Ascending aorta (tissue), 2 donors: ENCODE data around the gene UNC5B. TPM values are rescaled to one million over a fixed set of nuclear protein-coding genes. Genes with fewer than 3 reads are reported as not detected.

Experiments used
- DNase-seq, 2 donors: peaks; one replicate each; pipeline ENCODE4 v3.0.0-alpha.2; 2019; ENCODE audit warnings: low spot score in 2 of 2
- H3K27ac ChIP-seq, 2 donors: fragments of 200-600 bp; sonication (generic); one replicate each; pipeline ENCODE4 v1.5.1; 2016 to 2017; ENCODE audit warnings: mild to moderate bottlenecking in 1 of 2
- H3K27me3 ChIP-seq: fragments of 200-600 bp; sonication (generic); one replicate; pipeline ENCODE4 v1.5.1; 2017
- H3K36me3 ChIP-seq, 2 donors: fragments of 200-600 bp; sonication (generic); one replicate each; pipeline ENCODE4 v1.5.1; 2016
- H3K4me1 ChIP-seq, 2 donors: fragments of 200-600 bp; sonication (generic); one replicate each; pipeline ENCODE4 v1.5.1; 2016 to 2017; ENCODE audit warnings: mild to moderate bottlenecking in 1 of 2
- H3K4me3 ChIP-seq, 2 donors: fragments of 200-600 bp; sonication (generic); one replicate each; pipeline ENCODE4 v1.5.1; 2016 to 2017; ENCODE audit warnings: mild to moderate bottlenecking in 1 of 2
- H3K9me3 ChIP-seq, 2 donors: fragments of 200-600 bp; sonication (generic); one replicate each; pipeline ENCODE4 v1.5.1; 2016
- intact Hi-C: fragments of 100-400 bp; cut with DNase I; formaldehyde crosslinking; loops from one replicate; pipeline ENCODE4 v1.15.1; 2023
- total RNA-seq: library from RNA; depleted of rRNA; stranded (reverse); fragments of >200 nt; gene quantifications from one replicate; pipeline ENCODE4 v1.1.0, GENCODE V29; 2016
- TF ChIP-seq, protein P1 (sequence below), 3 experiments: fragments of 200-600 bp in 2 of 3; fragments of 450-650 bp in 1 of 3; sonication (generic) in 2 of 3; IDR thresholded peaks; one replicate each; pipeline ENCODE4 v1.5.1; 2016 to 2019; ENCODE audit warnings: antibody characterized with exemption in 3 of 3, mild to moderate bottlenecking in 1 of 3, moderate library complexity in 1 of 3

UNC5B gene
- total RNA-seq, 1 donor from 2014 or later: 42.4 TPM

DNA sequence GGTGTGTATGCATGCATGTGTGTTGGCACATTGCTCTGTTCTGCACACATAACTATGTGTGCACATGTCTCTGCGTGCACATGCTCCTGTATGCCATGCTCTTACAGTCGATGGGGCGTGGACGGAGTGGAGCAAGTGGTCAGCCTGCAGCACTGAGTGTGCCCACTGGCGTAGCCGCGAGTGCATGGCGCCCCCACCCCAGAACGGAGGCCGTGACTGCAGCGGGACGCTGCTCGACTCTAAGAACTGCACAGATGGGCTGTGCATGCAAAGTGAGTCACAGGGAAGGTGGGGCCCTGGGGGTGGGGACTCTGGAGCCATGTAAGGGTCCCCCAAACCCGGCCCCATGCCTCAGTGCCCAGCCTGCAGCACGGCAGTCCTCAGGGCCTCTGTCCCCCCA, 76.1 kb downstream of the UNC5B start:
- H3K4me1 ChIP-seq: no peaks in the 10 kb centered on the region
- H3K36me3 ChIP-seq: peaks cover 3 to 6% of the 10 kb centered on the region in 2 donors
- no peak overlapping the region for H3K27ac ChIP-seq
- DNase-seq: no peak
- TF ChIP-seq, protein P1, sequence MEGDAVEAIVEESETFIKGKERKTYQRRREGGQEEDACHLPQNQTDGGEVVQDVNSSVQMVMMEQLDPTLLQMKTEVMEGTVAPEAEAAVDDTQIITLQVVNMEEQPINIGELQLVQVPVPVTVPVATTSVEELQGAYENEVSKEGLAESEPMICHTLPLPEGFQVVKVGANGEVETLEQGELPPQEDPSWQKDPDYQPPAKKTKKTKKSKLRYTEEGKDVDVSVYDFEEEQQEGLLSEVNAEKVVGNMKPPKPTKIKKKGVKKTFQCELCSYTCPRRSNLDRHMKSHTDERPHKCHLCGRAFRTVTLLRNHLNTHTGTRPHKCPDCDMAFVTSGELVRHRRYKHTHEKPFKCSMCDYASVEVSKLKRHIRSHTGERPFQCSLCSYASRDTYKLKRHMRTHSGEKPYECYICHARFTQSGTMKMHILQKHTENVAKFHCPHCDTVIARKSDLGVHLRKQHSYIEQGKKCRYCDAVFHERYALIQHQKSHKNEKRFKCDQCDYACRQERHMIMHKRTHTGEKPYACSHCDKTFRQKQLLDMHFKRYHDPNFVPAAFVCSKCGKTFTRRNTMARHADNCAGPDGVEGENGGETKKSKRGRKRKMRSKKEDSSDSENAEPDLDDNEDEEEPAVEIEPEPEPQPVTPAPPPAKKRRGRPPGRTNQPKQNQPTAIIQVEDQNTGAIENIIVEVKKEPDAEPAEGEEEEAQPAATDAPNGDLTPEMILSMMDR (IDR thresholded peaks at IDR 0.05): no peak
- no peaks in the 10 kb centered on the region for H3K27me3 ChIP-seq
- no peaks in the 10 kb centered on the region for H3K9me3 ChIP-seq
- intact Hi-C loops: no loop called here
- no peak overlapping the region for H3K4me3 ChIP-seq

DNA sequence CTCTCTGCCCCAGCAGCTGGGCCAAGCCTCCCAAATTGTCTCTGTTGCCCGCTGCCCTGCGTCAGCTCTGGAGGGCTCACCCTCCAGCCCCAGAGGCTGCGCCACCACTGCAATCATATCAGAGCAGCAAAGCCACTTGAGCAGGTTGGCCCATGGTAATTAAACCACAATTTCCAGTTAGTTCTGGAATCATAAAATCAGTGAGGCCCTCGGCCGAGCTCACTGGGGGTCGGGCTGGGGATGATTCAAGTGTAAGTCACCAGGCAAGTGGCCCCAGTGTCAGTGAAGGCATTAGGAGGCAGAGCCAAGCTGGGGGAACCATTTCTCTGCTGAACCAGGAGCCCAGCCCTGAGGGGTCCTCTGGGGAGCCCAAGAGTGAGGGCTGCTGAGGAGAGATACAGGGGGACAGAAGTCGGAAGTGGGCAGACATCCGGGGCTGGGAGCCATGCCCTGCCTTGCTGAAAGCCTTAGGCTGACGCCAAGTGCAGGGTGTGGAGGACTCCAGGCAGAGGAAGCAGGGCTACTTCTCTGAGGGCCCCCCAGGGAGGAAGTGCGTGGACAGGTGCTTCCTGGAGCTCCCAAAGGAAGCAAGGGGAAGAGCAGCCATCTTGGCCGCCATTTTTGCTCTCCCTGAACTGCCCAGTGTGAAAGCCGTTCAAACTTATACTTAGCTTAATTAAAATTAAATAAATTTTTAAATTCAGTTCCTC, 77.2 kb downstream of the UNC5B start:
- intact Hi-C loops: no loop called here
- no peaks in the 10 kb centered on the region for H3K4me1 ChIP-seq
- H3K36me3 ChIP-seq: peaks cover 3 to 6% of the 10 kb centered on the region in 2 donors
- no peak overlapping the region for H3K27ac ChIP-seq
- H3K27me3 ChIP-seq: no peaks in the 10 kb centered on the region
- TF ChIP-seq, protein P1 (IDR thresholded peaks at IDR 0.05): no peak
- no peak for DNase-seq
- no peaks in the 10 kb centered on the region for H3K9me3 ChIP-seq
- no peak overlapping the region for H3K4me3 ChIP-seq

DNA sequence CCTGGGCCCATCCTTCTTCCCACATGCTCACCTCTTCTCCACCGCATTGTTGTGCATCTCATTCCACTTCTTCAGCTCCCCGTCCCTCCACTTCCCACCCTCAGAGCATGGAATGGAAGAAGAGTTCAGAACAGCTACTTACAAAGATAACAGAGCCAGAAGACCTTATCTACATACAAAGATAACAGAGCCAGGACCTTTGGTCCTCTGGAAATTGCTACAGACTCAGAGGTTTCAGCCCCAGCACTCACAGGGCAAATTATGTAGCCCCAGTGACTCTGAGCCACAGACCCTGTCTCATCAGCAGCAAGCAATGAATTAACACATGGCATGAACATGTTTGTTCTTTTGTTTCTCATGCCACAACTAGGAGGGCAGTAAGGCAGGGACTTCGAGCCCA, 78.0 kb downstream of the UNC5B start:
- Histone ChIP-seq H3K36me3 (peaks cover 3 to 6% of the 10 kb centered on the region in 2 donors), H3K27ac (no peak overlapping the region), H3K27me3 (no peaks in the 10 kb centered on the region), H3K9me3 (no peaks in the 10 kb centered on the region), H3K4me1 (no peaks in the 10 kb centered on the region), H3K4me3 (no peak overlapping the region)
- intact Hi-C loops: no loop called here
- no peak for DNase-seq
- TF ChIP-seq, protein P1 (IDR thresholded peaks at IDR 0.05): no peak

DNA sequence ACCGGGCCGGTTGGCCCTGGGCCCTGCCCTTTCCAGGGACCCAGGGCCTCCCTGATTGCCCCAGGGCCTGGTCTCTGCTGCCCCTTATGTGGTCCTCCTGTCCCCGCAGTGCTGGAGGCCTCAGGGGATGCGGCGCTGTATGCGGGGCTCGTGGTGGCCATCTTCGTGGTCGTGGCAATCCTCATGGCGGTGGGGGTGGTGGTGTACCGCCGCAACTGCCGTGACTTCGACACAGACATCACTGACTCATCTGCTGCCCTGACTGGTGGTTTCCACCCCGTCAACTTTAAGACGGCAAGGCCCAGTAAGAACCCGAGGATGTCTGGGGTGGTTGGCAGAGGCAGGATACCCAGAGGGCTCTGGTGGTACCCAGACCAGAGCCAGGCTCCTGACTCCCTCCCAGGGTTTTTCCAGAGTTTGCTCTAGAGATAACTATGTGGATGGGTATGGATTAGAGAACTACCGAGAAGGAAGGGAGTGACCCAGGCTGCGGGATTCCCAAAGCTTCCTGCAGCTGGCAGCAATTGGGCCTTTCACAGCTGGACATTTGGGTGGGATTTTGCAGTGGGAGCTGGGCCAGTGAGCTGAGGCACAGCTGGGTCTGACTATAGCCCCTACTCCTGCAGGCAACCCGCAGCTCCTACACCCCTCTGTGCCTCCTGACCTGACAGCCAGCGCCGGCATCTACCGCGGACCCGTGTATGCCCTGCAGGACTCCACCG, 78.6 kb downstream of the UNC5B start:
- no peak for DNase-seq
- intact Hi-C loops: no loop called here
- TF ChIP-seq, protein P1 (IDR thresholded peaks at IDR 0.05): no peak
- no peaks in the 10 kb centered on the region for H3K4me1 ChIP-seq
- no peak overlapping the region for H3K27ac ChIP-seq
- no peaks in the 10 kb centered on the region for H3K9me3 ChIP-seq
- no peak overlapping the region for H3K4me3 ChIP-seq
- peaks cover 3 to 10% of the 10 kb centered on the region in 2 donors for H3K36me3 ChIP-seq
- no peaks in the 10 kb centered on the region for H3K27me3 ChIP-seq

DNA sequence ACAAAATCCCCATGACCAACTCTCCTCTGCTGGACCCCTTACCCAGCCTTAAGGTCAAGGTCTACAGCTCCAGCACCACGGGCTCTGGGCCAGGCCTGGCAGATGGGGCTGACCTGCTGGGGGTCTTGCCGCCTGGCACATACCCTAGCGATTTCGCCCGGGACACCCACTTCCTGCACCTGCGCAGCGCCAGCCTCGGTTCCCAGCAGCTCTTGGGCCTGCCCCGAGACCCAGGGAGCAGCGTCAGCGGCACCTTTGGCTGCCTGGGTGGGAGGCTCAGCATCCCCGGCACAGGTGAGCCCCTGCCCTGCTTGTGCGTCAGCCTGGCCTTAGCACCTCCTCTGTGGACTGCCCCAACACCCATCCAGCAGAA, 79.1 kb downstream of the UNC5B start:
- Histone ChIP-seq H3K27me3 (no peaks in the 10 kb centered on the region), H3K4me3 (no peak overlapping the region), H3K27ac (no peak overlapping the region), H3K9me3 (no peaks in the 10 kb centered on the region), H3K4me1 (no peaks in the 10 kb centered on the region), H3K36me3 (peaks cover 3 to 14% of the 10 kb centered on the region in 2 donors)
- no peak for DNase-seq
- intact Hi-C loops: no loop called here
- TF ChIP-seq, protein P1 (IDR thresholded peaks at IDR 0.05): no peak
